Muscle layer of duodenum (tissue), 2 donors: Measurements from ENCODE around the gene CIITA.

Experiments used
- H3K27ac ChIP-seq: one replicate; pipeline ENCODE4 v1.7.0; 2013; ENCODE audit warnings: mild to moderate bottlenecking, low read length
- H3K27me3 ChIP-seq: one replicate; pipeline ENCODE4 v1.7.0; 2013; ENCODE audit warnings: low read depth, mild to moderate bottlenecking, control low read depth, low read length
- H3K36me3 ChIP-seq, 2 donors: one replicate each; pipeline ENCODE4 v1.7.0; 2013; ENCODE audit warnings: low read length in 2 of 2, control low read depth in 1 of 2, mild to moderate bottlenecking in 1 of 2; ENCODE audit not compliant: insufficient read depth in 2 of 2, control insufficient read depth in 1 of 2
- H3K4me1 ChIP-seq, 2 donors: one replicate each; pipeline ENCODE4 v1.7.0; 2013; ENCODE audit warnings: low read length in 2 of 2, mild to moderate bottlenecking in 2 of 2, control low read depth in 1 of 2, moderate library complexity in 1 of 2; ENCODE audit not compliant: insufficient read depth in 2 of 2, control insufficient read depth in 1 of 2
- H3K4me3 ChIP-seq, 2 donors: one replicate each; pipeline ENCODE4 v1.7.0; 2013; ENCODE audit warnings: low read length in 2 of 2, low read depth in 1 of 2, mild to moderate bottlenecking in 1 of 2
- H3K9me3 ChIP-seq, 2 donors: one replicate each; pipeline ENCODE4 v1.7.0; 2013; ENCODE audit warnings: low read length in 2 of 2, control low read depth in 1 of 2, mild to moderate bottlenecking in 1 of 2; ENCODE audit not compliant: control insufficient read depth in 1 of 2
- donor health status: healthy.

Gene CIITA

GRCh38 chr16:10836174-10836853 is 40.7 kb upstream of the CIITA start:
- Histone ChIP-seq H3K27ac (no peak overlapping the region), H3K36me3 (no peaks in the 10 kb centered on the region)

DNA sequence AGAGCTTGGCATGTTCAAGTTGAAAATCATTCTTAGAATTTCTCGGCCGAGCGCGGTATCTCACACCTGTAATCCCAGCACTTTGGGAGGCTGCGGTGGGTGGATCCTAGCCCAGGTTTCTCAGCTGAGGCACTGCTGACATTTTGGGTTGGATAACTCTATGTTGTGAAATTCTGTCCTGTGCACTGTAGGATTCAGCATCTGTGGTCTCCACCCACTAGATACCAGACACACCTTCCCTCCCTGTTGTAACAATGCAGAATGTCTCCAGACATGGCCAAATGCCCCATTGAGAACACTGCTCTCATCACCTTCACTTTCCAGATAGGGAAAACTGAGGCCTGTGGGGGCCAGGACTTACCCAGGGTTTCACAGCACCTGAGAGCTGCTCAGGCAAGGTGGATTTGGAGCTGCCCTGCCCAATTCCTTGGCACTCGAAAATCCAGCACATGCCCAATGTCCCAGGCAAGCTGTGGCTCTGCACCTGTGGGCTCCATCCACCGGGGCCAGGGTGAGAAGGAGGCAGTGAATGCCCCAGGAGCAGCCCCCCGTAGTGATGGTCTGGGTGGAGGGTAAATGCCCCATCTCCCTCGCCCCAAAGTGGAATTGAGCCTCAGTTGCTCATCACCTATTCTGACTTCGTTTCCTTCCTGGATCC is 38.3 kb upstream of the CIITA start:
- Histone ChIP-seq H3K36me3 (no peaks in the 10 kb centered on the region), H3K9me3 (no peaks in the 10 kb centered on the region), H3K4me3 (no peak overlapping the region), H3K27me3 (no peaks in the 10 kb centered on the region), H3K27ac (no peak overlapping the region), H3K4me1 (no peaks in the 10 kb centered on the region)

More at GRCh38 chr16:10836174-10836853, 40.7 kb upstream of the CIITA start:
- Histone ChIP-seq H3K9me3 (no peaks in the 10 kb centered on the region), H3K27me3 (no peaks in the 10 kb centered on the region), H3K4me1 (no peaks in the 10 kb centered on the region), H3K4me3 (no peak overlapping the region)

DNA sequence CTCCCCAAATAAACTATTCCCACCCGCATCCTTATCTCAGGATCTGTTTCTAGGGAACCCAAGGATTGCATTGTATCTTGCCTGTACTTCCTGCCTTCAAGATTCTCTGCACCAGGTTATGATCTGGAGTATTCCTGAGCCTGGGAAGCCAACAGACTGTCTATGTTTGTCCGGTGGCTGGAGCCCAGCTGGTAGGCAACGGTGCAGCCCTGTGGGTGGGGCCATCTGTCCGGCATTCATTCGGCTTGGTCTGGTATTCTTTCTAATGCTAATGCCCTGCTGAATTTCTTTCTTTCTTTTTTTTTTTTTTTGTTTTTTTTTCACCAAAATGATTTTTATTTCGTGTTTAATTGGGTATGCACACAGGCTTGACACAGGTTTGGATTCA is 37.7 kb upstream of the CIITA start:
- H3K27me3 ChIP-seq = no peaks in the 10 kb centered on the region
- no peak overlapping the region for H3K4me3 ChIP-seq
- no peak overlapping the region for H3K27ac ChIP-seq
- H3K4me1 ChIP-seq = no peaks in the 10 kb centered on the region
- no peaks in the 10 kb centered on the region for H3K9me3 ChIP-seq
- H3K36me3 ChIP-seq = no peaks in the 10 kb centered on the region

DNA sequence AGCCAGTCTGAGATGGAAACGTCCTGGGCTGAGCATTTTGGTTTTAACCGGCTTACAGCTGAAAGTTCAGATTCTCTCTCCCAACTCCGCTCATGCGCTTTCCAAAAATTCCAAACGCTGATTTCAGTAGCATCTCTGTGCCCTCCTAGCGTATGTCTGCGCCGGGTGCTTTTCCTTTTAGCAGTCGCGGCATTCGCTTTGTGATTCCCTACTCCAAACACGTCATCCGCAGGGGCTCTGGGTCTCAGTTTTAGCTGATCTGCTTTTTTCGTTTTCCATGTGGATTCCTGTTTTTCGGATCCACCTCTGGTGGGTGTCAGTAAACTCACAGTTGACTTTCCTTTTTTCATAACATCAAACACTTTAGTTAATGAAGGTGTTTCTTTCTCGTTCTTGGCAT is 36.3 kb upstream of the CIITA start:
- Histone ChIP-seq H3K4me3 (no peak overlapping the region), H3K4me1 (no peaks in the 10 kb centered on the region), H3K27me3 (no peaks in the 10 kb centered on the region), H3K36me3 (no peaks in the 10 kb centered on the region), H3K9me3 (no peaks in the 10 kb centered on the region), H3K27ac (no peak overlapping the region)

- H3K9me3 ChIP-seq = no peaks in the 10 kb centered on the region
- H3K27ac ChIP-seq = no peak overlapping the region
- no peak overlapping the region for H3K4me3 ChIP-seq
- H3K4me1 ChIP-seq = no peaks in the 10 kb centered on the region
- no peaks in the 10 kb centered on the region for H3K27me3 ChIP-seq
- H3K36me3 ChIP-seq = no peaks in the 10 kb centered on the region
These were observed 30.6 kb upstream of the CIITA start for GRCh38 chr16:10846213-10846998.

- H3K4me1 ChIP-seq = peaks cover 0 to 2% of the 10 kb centered on the region in 2 donors
- H3K4me3 ChIP-seq = no peak overlapping the region
- H3K27me3 ChIP-seq = no peaks in the 10 kb centered on the region
- no peaks in the 10 kb centered on the region for H3K36me3 ChIP-seq
- H3K27ac ChIP-seq = no peak overlapping the region
- H3K9me3 ChIP-seq = no peaks in the 10 kb centered on the region
These were observed 29.8 kb upstream of the CIITA start for GRCh38 chr16:10847176-10847575.

- H3K4me3 ChIP-seq = no peak overlapping the region
- H3K27me3 ChIP-seq = no peaks in the 10 kb centered on the region
- H3K27ac ChIP-seq = no peak overlapping the region
- no peaks in the 10 kb centered on the region for H3K9me3 ChIP-seq
- no peaks in the 10 kb centered on the region for H3K36me3 ChIP-seq
- peaks cover 0 to 6% of the 10 kb centered on the region in 2 donors for H3K4me1 ChIP-seq
These were observed 27.1 kb upstream of the CIITA start for GRCh38 chr16:10849736-10850477.

GRCh38 chr16:10850478-10850850 is 26.5 kb upstream of the CIITA start:
- Histone ChIP-seq H3K27ac (no peak overlapping the region), H3K4me1 (peaks cover 0 to 6% of the 10 kb centered on the region in 2 donors), H3K27me3 (no peaks in the 10 kb centered on the region), H3K36me3 (no peaks in the 10 kb centered on the region), H3K4me3 (no peak overlapping the region), H3K9me3 (no peaks in the 10 kb centered on the region)

- Histone ChIP-seq H3K27ac (no peak overlapping the region), H3K36me3 (no peaks in the 10 kb centered on the region), H3K4me3 (no peak overlapping the region), H3K9me3 (no peaks in the 10 kb centered on the region), H3K4me1 (peaks cover 0 to 6% of the 10 kb centered on the region in 2 donors), H3K27me3 (no peaks in the 10 kb centered on the region)
These were observed 25.5 kb upstream of the CIITA start for GRCh38 chr16:10851512-10851911.

DNA sequence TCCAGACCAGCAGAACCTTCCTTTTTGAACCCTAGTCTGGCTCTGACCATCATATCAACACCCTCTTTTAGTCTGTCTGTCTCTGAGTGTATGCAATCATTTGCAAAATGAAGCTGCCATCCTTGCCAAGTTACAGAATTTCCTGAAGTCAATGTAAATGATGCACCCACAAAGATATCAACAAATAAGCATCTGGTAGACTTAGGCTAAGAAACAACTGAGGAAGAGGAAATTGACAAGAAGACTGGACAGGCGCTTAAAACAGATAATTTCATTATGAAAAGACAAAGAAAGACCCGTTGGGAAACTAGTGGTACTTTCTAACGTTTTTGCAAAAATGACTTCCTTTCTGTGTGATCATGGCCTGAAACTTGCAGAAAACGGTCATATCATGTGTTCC is 24.7 kb upstream of the CIITA start:
- Histone ChIP-seq H3K27me3 (no peaks in the 10 kb centered on the region), H3K9me3 (no peaks in the 10 kb centered on the region), H3K27ac (no peak overlapping the region), H3K36me3 (no peaks in the 10 kb centered on the region), H3K4me3 (no peak overlapping the region), H3K4me1 (peaks cover 0 to 6% of the 10 kb centered on the region in 2 donors)

DNA sequence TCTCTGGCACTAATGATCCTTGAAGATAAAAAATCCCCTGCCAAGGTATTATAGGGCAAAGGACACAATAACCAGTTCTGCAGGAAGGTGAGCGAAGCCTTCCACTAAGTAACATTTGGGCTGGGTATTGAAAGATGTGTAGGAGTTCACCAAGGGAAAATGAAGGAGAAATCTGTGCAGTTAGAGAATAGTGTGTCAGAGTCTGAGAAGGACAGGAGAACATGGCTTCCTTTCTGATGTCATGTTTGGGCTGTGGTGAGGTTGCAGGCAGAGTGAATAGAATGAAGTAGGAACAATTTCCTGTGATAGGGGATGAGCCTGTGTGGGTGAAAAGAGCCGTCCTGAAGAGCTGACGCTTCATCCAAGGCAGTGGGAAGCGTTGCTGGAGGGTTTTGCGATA is 24.1 kb upstream of the CIITA start:
- Histone ChIP-seq H3K4me3 (no peak overlapping the region), H3K9me3 (no peaks in the 10 kb centered on the region), H3K4me1 (peaks cover 0 to 6% of the 10 kb centered on the region in 2 donors), H3K36me3 (no peaks in the 10 kb centered on the region), H3K27me3 (no peaks in the 10 kb centered on the region), H3K27ac (no peak overlapping the region)
